Measurements from ENCODE around the gene STIM1. TPM values are rescaled to one million over a fixed set of nuclear protein-coding genes. Genes with fewer than 3 reads are reported as not detected.

Gene STIM1
- total RNA-seq, 1 experiment from 2014 or later: 55.1 TPM

- ChIA-PET CTCF (interaction anchor here (0.5 kb wide), 1 partner anchor 26 kb away, joined by 3 read pairs; no protein-coding TSS in a partner anchor), POLR2A (no interaction called here)
- DNase-seq: no peak
- Histone ChIP-seq H3K4me1 (peaks cover 14% of the 10 kb centered on the region), H3K36me3 (ENCODE audit: control insufficient read depth, insufficient read depth, low read length) (no peaks in the 10 kb centered on the region; the same call in 1 of the 2 replicates), H3K4me3 (ENCODE audit: low read depth, low read length) (no peak overlapping the region), H3K9me3 (no peaks in the 10 kb centered on the region), H3K27me3 (replicated peaks; ENCODE audit: control insufficient read depth, insufficient read depth, low read length) (no peaks in the 10 kb centered on the region)
- H3K27ac Mint-ChIP-seq (ENCODE audit: unreplicated experiment): no peak overlapping the region
- intact Hi-C loops (cut with micrococcal nuclease; ENCODE audit: unreplicated experiment): no loop called here
- H3K36me3 Mint-ChIP-seq (ENCODE audit: insufficient read depth, unreplicated experiment): peaks cover 38% of the 10 kb centered on the region
- H3K27me3 Mint-ChIP-seq (ENCODE audit: insufficient read depth, unreplicated experiment): no peaks in the 10 kb centered on the region
- BruUV-seq (replicated peaks): no TSS peak
- peaks cover 23% of the 10 kb centered on the region for H3K4me1 Mint-ChIP-seq (ENCODE audit: low read depth, unreplicated experiment)
- H3K4me3 Mint-ChIP-seq (ENCODE audit: unreplicated experiment): no peak overlapping the region
- TF ChIP-seq CTCF (IDR thresholded peaks at IDR 0.05; ENCODE audit: insufficient read depth in 1 of 2, low read depth in 1 of 2, low read length in 1 of 2, severe bottlenecking in 1 of 2, unreplicated experiment in 1 of 2): no peak
- no peaks in the 10 kb centered on the region for H3K9me3 Mint-ChIP-seq (ENCODE audit: unreplicated experiment)
Observed at GRCh38 chr11:3832816-3833215, 22.6 kb upstream of the STIM1 start.

GRCh38 chr11:3833449-3833848 is 22.0 kb upstream of the STIM1 start:
- peaks cover 23% of the 10 kb centered on the region for H3K4me1 Mint-ChIP-seq (ENCODE audit: low read depth, unreplicated experiment)
- no peak for DNase-seq
- Histone ChIP-seq H3K4me1 (peaks cover 14% of the 10 kb centered on the region), H3K36me3 (ENCODE audit: control insufficient read depth, insufficient read depth, low read length) (no peaks in the 10 kb centered on the region), H3K9me3 (no peaks in the 10 kb centered on the region), H3K27me3 (replicated peaks; ENCODE audit: control insufficient read depth, insufficient read depth, low read length) (no peaks in the 10 kb centered on the region), H3K4me3 (ENCODE audit: low read depth, low read length) (no peak overlapping the region)
- CTCF ChIA-PET: interaction anchor here (0.5 kb wide), 1 partner anchor 25 kb away, joined by 3 read pairs; no protein-coding TSS in a partner anchor
- H3K9me3 Mint-ChIP-seq (ENCODE audit: unreplicated experiment): no peaks in the 10 kb centered on the region
- no peak overlapping the region for H3K27ac Mint-ChIP-seq (ENCODE audit: unreplicated experiment)
- peaks cover 38% of the 10 kb centered on the region for H3K36me3 Mint-ChIP-seq (ENCODE audit: insufficient read depth, unreplicated experiment)
- POLR2A ChIA-PET: no interaction called here
- TF ChIP-seq CTCF (IDR thresholded peaks at IDR 0.05; ENCODE audit: insufficient read depth in 1 of 2, low read depth in 1 of 2, low read length in 1 of 2, severe bottlenecking in 1 of 2, unreplicated experiment in 1 of 2): no peak
- H3K27me3 Mint-ChIP-seq (ENCODE audit: insufficient read depth, unreplicated experiment): no peaks in the 10 kb centered on the region
- H3K4me3 Mint-ChIP-seq (ENCODE audit: unreplicated experiment): no peak overlapping the region
- no TSS peak for BruUV-seq (replicated peaks)
- intact Hi-C loops (cut with micrococcal nuclease; ENCODE audit: unreplicated experiment): no loop called here

- Mint-ChIP-seq H3K9me3 (ENCODE audit: unreplicated experiment) (no peaks in the 10 kb centered on the region), H3K27ac (ENCODE audit: unreplicated experiment) (peak overlapping the region; percentile 14), H3K4me1 (ENCODE audit: low read depth, unreplicated experiment) (peaks cover 25% of the 10 kb centered on the region), H3K4me3 (ENCODE audit: unreplicated experiment) (no peak overlapping the region), H3K36me3 (ENCODE audit: insufficient read depth, unreplicated experiment) (peaks cover 32% of the 10 kb centered on the region), H3K27me3 (ENCODE audit: insufficient read depth, unreplicated experiment) (no peaks in the 10 kb centered on the region)
- CTCF ChIA-PET: interaction anchor here (1.4 kb wide), 1 partner anchor 18 kb away, joined by 3 read pairs; no protein-coding TSS in a partner anchor
- no peaks in the 10 kb centered on the region for H3K36me3 ChIP-seq (ENCODE audit: control insufficient read depth, insufficient read depth, low read length)
- no peaks in the 10 kb centered on the region for H3K9me3 ChIP-seq
- intact Hi-C loops (cut with micrococcal nuclease; ENCODE audit: unreplicated experiment): no loop called here
- POLR2A ChIA-PET: no interaction called here
- peaks cover 17% of the 10 kb centered on the region for H3K4me1 ChIP-seq
- H3K27me3 ChIP-seq (replicated peaks; ENCODE audit: control insufficient read depth, insufficient read depth, low read length): no peaks in the 10 kb centered on the region
- TF ChIP-seq CTCF (IDR thresholded peaks at IDR 0.05; ENCODE audit: insufficient read depth in 1 of 2, low read depth in 1 of 2, low read length in 1 of 2, severe bottlenecking in 1 of 2, unreplicated experiment in 1 of 2): no peak
- H3K4me3 ChIP-seq (ENCODE audit: low read depth, low read length): no peak overlapping the region
- DNase-seq: no peak
- no TSS peak for BruUV-seq (replicated peaks)
Observed at GRCh38 chr11:3834349-3834663, 21.2 kb upstream of the STIM1 start.

Measured in Caco-2 (cell line).